GM19043 (cell line): Measurements from ENCODE around the gene ANKRD34A.
A peak's percentile ranks its signal among the peaks of the same experiment; 100 is the strongest.

Experiments used
- ATAC-seq: cut with Tn5 transposase; IDR thresholded peaks from one replicate; pipeline ENCODE4 v1.9.1; 2021; ENCODE audit warnings: low read depth; ENCODE audit not compliant: unreplicated experiment

Gene ANKRD34A

DNA sequence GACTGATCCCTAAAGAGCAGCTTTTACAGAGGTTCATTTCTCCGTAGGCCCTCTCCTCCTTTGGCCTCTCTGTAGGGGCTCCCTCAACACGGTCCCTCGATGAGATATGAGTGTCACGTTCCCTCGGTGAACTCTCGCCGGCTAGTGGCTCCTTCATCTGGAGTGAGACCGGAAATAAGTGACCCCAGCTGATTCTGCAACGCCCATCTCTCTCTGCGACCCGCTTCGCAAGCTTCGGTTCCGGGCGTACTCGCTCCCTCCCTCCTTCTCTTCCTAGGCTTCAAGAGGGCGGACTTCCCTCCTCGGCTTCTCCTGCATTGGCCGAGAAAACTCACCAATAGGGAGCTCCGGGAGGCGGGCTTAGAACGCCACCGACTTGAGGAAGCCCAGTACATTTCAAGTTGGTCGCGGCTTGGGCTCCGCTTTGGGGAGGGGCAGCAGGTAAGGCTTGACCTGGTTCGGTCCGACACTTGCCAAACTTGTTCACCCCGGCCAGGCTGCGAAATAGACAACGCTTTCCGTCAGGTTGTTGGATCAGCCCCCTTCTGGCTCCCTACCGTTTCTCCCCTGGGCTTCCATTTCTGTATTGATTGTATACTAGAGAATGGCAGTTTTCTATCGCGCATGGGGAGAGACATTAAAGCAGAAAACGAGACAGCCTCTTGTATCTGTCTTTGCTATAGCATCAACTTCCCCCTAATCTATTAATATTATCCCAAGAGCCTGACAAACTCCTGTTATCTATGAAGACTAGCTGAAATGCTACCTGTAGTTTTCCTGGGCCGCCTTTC, at the start of gene ANKRD34A, which contains the start of gene POLR3GL:
Gene ANKRD34A, minus strand, starts transcription at position 248 of the 791 bp plus-strand sequence. CDS start 2,816 bp downstream, outside the sequence.
Gene POLR3GL, plus strand, starts transcription at position 363 of the 791 bp plus-strand sequence. CDS start 10,176 bp downstream, outside the sequence.
- peak; percentile 91 for ATAC-seq

- no peak for ATAC-seq
Measured at GRCh38 chr1:146013559-146013922, 49.2 kb upstream of the ANKRD34A start.

DNA sequence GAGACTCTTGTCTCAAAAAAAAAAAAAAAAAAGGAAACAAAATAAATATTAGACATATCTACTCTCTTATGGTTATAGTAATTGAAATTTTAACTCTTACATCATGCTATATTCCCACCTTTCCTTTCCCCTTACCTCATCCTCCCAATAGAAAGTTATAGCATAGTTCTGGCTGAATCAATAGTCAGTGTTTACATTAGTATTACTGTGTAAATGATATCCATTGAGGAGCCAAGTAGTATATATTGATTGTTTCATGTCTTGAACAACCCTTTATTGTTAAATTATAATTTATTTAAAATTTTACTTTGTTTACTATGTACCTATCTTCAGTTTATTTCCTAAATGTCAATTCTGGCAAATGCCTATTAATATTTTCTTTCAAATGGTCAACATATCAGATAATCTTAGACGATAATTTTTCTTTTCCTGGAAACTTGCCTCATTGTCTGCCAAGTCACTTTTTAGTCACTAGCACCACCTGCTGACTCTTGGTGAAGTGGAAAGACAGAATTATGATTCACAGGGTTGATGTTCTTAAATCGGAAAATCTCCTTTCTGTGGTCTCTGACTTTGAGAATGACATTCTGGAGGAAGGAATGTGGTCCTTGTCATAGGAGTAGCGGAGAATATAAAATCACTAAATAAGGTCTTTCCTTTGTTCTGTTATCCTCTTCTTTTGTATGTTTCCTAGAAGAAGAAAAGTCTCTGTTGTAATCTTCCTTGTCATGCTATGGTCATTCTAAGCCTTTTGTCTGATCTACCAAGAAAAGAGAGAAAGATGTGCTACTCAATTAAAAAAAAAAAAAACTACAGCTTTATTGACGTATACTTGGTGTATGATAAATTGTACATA, 48.6 kb upstream of the ANKRD34A start:
- ATAC-seq: no peak

DNA sequence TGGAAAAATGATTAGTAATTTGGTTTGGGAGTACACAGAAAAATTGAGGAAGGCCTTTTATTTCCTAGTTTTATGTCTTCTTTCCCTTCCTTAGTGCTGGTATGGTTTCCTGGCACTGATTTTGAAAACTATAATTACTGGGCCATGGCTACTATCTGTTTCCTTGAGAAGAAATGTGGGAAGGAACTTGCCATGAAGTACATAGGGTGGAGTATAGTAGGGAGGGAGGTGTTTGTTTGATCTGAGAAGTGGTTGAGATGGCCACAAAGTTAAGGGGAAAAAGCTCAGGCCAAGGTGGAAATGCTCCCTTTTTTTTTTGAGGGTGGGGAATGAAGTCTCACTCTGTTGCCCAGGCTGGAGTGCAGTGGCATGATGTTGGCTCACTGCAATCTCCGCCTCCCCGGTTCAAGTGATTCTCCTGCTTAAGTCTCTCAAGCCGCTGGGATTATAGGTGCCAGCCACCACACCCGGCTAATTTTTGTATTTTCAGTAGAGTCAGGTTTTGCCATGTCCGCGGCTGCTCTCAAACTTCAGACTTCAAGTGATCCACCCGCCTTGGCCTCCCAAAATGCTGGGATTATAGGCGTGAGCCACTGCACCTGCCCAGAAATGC, 45.9 kb upstream of the ANKRD34A start:
- no peak for ATAC-seq

DNA sequence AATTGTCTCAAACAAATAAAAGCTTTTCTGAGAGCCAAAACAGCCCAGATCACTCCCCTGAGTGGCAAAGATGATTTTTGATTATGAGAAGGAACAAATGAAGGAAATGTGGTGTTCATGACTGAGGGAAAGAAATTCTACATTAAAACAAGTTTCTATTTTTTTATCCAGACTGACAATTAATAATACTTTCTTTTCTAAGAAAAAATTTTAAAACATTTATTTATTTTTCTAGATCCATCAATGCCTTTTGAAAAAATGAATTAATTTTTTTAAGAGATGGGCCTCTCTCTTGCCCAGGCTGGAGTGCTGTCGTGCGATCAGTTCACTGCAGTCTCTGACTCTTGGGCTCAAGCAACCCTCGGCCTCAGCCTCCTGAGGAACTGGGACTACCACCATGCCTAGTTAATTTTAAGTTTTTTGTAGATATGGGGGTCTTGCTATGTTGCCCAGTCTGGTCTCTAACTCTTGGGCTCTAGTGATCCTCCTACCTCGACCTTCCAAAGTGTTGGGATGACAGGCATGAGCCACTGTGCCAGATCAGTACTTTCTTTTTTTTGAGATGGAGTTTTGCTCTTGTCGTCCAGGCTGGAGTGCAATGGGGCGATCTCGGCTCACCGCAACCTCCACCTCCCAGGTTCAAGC, 43.2 kb upstream of the ANKRD34A start:
- ATAC-seq: no peak

DNA sequence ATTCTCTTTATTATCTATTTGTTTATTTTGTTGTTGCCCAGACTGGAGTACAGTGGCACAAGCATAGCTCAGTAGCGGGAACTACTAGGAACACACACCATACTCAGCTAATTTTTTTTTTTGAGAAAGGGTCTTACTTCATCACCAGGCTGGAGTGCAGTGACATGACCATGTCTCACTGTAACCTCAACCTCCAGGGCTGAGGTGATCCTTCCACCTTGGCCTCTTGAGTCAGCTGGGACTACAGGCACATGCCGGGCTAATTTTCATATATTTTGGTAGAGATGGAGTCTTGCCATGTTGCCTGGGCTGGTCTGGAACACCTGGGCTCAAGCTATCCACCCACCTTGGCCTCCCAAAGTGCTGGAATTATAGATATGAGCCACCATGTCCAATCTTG, 37.3 kb upstream of the ANKRD34A start:
- no peak for ATAC-seq

- ATAC-seq: no peak
Measured at GRCh38 chr1:145999321-146000024, 35.1 kb upstream of the ANKRD34A start.

DNA sequence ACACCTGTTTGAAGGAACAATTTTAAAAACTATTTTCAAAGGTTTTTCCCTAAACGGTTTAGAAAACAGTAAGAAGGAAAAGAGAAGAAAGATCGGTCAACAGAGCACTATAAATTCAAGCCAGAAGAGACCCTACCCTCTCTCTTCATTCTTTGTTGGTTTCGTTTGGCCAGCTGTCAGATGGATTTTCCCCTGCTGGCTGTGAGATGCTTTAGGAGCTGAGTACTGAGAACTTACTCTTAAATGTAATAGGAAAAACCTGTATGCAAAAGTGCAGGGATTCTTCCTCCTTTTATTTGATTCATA, 33.3 kb upstream of the ANKRD34A start:
- no peak for ATAC-seq

- ATAC-seq: peak; percentile 60
Measured at GRCh38 chr1:145997016-145997717, 32.8 kb upstream of the ANKRD34A start.

DNA sequence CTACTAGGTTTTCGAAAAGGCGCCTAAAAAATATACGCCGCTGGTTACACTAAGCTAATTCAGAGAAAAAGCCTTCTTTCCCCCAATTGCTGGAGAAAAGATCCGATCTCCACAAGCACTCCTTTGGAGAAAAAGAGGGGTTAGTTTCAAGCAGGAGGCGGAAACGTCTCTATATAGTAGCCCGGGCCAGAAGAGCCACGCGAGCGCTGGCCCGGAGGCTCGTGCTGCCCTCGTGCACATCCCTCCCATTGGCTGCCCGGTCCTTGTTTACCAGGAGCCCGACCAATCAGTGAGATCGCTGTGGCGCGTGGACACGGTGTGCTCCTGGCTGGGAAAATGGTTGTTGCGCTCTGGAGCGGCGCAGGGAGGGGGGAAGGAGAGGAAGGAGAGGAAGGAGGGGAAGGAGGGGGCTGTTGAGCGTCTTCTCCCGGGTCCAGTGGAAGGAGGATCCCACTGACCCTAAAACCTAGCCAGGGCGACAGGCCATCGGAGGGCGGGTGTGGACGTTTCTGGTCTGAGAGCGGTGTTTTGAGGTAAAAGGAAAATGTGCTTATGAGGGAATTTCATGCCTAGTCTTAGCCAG, 32.1 kb upstream of the ANKRD34A start, which contains the start of gene TXNIP:
Gene TXNIP, minus strand, starts transcription at position 147 of the 583 bp plus-strand sequence. CDS start 313 bp downstream, outside the sequence.
- ATAC-seq: peak; percentile 78

- ATAC-seq: no peak
Measured at GRCh38 chr1:145995964-145996432, 31.6 kb upstream of the ANKRD34A start.

DNA sequence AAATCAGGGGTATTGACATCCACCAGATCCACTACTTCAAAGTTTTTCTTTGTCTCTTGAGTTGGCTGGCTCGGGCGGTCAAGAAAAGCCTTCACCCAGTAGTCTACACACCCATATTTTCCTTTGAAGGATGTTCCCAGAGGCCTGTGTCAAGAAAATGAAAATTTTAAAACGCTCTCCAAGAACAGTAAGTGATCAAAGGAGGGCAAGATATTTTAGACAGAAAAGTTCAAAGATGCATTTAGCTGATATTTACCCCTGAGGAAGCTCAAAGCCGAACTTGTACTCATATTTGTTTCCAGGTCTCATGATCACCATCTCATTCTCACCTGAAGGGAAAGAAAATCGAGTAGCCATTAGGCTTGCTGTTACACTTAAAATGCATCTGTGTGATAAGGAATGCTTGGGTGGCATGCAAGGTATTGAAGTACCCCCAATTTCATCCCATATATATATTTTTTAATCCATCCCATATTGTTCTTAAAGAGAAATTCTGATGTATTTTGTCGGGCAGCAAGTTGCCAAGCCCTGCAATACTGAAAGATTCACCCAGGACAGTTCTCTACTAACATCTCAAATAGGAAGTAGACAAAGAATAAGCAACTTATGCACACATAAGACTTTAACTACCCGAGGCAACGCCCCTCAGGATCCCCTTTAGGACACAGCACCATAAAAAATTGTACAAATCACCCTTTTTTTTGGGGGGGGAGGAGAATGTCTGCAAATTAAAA, 30.9 kb upstream of the ANKRD34A start:
- ATAC-seq: no peak

GRCh38 chr1:145994391-145995120, 30.2 kb upstream of the ANKRD34A start:
- ATAC-seq: no peak

- no peak for ATAC-seq
Measured at GRCh38 chr1:145993618-145994390, 29.4 kb upstream of the ANKRD34A start.

DNA sequence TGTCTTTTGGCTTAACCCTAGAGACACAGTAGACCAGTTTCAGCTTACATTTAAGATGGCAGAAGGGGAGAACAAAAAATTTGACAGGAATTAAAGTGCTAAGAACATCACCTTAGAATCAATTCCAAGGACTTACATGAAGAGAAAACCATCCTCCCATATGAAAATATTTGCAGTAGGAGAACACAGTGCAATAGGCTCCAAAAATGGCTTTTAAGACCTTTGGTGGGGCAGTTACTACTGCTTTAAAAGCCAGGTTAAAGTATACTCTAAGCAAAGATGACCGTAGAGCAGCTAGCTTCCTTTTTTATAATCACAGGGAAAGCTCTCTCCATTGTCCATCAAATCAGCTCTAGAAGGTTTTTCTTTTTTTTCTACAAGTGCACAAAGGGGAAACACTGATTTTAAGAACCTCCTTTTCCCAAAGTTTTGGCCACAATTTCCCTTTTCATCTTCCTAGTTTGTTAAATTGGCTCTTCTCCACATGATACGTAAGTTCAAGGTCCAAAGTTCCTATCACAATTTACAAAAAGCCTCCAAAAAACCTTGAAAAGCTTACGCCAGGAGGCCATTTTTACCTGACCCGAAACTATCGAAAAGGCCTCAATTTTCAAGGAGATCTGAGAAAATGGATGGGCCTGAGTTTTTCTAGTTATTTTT, 28.7 kb upstream of the ANKRD34A start:
- no peak for ATAC-seq

DNA sequence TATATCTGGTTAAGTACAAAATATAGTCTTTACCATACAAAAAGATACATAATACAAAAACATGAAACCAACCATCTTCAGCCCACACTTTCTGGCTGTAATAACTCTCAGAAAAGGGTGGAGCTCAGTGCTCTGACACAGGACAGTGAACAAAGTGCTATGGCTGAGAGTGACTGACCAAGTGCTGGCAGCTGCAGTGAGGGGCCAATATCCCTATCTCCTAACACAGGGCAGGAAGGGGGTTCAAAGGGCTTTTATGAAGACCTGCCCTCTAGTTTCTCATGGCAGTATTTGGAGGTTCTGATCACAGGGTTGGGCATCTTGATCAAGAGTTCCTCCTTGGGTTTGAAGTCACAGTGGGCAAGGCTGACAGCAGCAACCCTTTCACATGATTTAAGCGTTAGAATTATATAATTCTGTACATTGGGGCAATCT, 28.1 kb upstream of the ANKRD34A start:
- ATAC-seq: no peak
